ENCODE data around the gene LARP4B. TPM values are rescaled to one million over a fixed set of nuclear protein-coding genes. Genes with fewer than 3 reads are reported as not detected.
A peak's percentile ranks its signal among the peaks of the same experiment; 100 is the strongest.

The LARP4B gene
- total and polyA plus RNA-seq, 2 of the 13 experiments (the other 11 are each of a cell fraction or from before 2014, with no cell fraction given): 19.5 to 30.2 TPM

DNA sequence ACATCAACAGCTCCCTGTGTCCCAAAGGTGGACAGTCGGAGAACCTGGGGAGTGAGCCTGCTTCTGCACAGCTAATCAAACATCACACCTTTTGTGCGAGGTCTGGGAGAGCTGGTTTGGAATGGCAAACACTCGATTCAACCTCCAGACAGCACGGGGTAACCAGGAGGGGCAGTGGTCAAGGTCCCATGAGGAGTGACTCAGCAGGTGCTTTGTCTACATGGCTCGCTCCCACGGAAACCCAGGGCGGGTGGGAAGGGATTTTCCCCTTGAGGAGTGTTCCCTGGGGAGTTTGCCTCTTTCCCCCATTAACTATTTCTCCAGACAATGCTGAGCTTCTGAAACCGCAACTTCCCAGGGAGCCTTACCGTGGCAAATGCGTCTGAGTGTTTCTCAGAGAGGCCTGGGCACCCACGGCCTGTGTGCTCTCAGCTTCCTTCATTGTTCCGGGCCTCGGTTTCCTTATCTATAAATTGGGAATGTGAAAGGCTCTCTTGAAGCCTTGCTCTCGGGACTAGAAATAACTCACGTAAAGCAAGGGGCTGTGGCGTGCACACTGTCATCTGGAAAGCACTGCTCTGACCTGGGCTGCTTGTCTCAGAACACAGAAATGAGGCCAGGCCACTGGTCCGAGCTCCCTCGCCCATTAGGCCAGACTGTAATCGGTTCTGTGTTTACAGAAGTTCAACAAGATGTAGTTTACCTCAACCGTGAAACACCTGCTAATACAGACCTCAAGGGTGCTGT lies 42.7 kb upstream of the LARP4B start (continued):
- TF ChIP-seq, protein P1, sequence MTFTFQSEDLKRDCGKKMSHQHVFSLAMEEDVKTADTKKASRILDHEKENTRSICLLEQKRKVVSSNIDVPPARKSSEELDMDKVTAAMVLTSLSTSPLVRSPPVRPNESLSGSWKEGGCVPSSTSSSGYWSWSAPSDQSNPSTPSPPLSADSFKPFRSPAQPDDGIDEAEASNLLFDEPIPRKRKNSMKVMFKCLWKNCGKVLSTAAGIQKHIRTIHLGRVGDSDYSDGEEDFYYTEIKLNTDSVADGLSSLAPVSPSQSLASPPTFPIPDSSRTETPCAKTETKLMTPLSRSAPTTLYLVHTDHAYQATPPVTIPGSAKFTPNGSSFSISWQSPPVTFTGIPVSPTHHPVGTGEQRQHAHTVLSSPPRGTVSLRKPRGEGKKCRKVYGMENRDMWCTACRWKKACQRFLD (CRISPR knock-in tag; IDR thresholded peaks at IDR 0.05; ENCODE audit: borderline replicate concordance): no peak
- TF ChIP-seq, protein P2, sequence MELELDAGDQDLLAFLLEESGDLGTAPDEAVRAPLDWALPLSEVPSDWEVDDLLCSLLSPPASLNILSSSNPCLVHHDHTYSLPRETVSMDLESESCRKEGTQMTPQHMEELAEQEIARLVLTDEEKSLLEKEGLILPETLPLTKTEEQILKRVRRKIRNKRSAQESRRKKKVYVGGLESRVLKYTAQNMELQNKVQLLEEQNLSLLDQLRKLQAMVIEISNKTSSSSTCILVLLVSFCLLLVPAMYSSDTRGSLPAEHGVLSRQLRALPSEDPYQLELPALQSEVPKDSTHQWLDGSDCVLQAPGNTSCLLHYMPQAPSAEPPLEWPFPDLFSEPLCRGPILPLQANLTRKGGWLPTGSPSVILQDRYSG (CRISPR knock-in tag; IDR thresholded peaks at IDR 0.05): no peak
- TF ChIP-seq JUN (CRISPR knock-in tag; IDR thresholded peaks at IDR 0.05): peak; percentile 69; the same call in 1 of the 2 replicates
- no peak for TF ChIP-seq POLR2AphosphoS5 (IDR thresholded peaks at IDR 0.05; ENCODE audit: low read depth, low read length)
- no peak for TF ChIP-seq ZNF329 (CRISPR knock-in tag; IDR thresholded peaks at IDR 0.05; ENCODE audit: low read depth)
- TF ChIP-seq, protein P3, sequence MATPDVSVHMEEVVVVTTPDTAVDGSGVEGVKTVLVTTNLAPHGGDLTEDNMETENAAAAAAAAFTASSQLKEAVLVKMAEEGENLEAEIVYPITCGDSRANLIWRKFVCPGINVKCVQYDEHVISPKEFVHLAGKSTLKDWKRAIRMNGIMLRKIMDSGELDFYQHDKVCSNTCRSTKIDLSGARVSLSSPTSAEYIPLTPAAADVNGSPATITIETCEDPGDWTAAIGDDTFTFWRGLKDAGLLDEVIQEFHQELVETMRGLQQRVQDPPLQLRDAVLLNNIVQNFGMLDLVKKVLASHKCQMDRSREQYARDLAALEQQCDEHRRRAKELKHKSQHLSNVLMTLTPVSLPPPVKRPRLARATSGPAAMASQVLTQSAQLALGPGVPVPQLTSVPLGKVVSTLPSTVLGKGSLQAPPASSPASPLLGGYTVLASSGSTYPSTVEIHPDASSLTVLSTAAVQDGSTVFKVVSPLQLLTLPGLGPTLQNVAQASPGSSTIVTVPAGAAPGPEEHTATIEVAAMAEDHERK (CRISPR knock-in tag; IDR thresholded peaks at IDR 0.05; ENCODE audit: low read depth): no peak
- TF ChIP-seq, protein P4, sequence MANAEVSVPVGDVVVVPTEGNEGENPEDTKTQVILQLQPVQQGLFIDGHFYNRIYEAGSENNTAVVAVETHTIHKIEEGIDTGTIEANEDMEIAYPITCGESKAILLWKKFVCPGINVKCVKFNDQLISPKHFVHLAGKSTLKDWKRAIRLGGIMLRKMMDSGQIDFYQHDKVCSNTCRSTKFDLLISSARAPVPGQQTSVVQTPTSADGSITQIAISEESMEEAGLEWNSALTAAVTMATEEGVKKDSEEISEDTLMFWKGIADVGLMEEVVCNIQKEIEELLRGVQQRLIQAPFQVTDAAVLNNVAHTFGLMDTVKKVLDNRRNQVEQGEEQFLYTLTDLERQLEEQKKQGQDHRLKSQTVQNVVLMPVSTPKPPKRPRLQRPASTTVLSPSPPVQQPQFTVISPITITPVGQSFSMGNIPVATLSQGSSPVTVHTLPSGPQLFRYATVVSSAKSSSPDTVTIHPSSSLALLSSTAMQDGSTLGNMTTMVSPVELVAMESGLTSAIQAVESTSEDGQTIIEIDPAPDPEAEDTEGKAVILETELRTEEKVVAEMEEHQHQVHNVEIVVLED (CRISPR knock-in tag; IDR thresholded peaks at IDR 0.05; ENCODE audit: borderline replicate concordance): no peak
- peak; percentile 53; the same call in 1 of the 2 replicates for TF ChIP-seq MIER3 (CRISPR knock-in tag; IDR thresholded peaks at IDR 0.05; ENCODE audit: borderline replicate concordance)
- TF ChIP-seq POLR2G (IDR thresholded peaks at IDR 0.05; ENCODE audit: low read depth, low read length): no peak
- TF ChIP-seq, protein P5, sequence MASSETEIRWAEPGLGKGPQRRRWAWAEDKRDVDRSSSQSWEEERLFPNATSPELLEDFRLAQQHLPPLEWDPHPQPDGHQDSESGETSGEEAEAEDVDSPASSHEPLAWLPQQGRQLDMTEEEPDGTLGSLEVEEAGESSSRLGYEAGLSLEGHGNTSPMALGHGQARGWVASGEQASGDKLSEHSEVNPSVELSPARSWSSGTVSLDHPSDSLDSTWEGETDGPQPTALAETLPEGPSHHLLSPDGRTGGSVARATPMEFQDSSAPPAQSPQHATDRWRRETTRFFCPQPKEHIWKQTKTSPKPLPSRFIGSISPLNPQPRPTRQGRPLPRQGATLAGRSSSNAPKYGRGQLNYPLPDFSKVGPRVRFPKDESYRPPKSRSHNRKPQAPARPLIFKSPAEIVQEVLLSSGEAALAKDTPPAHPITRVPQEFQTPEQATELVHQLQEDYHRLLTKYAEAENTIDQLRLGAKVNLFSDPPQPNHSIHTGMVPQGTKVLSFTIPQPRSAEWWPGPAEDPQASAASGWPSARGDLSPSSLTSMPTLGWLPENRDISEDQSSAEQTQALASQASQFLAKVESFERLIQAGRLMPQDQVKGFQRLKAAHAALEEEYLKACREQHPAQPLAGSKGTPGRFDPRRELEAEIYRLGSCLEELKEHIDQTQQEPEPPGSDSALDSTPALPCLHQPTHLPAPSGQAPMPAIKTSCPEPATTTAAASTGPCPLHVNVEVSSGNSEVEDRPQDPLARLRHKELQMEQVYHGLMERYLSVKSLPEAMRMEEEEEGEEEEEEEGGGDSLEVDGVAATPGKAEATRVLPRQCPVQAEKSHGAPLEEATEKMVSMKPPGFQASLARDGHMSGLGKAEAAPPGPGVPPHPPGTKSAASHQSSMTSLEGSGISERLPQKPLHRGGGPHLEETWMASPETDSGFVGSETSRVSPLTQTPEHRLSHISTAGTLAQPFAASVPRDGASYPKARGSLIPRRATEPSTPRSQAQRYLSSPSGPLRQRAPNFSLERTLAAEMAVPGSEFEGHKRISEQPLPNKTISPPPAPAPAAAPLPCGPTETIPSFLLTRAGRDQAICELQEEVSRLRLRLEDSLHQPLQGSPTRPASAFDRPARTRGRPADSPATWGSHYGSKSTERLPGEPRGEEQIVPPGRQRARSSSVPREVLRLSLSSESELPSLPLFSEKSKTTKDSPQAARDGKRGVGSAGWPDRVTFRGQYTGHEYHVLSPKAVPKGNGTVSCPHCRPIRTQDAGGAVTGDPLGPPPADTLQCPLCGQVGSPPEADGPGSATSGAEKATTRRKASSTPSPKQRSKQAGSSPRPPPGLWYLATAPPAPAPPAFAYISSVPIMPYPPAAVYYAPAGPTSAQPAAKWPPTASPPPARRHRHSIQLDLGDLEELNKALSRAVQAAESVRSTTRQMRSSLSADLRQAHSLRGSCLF (CRISPR knock-in tag; IDR thresholded peaks at IDR 0.05; ENCODE audit: borderline replicate concordance): no peak
- TF ChIP-seq, protein P6, sequence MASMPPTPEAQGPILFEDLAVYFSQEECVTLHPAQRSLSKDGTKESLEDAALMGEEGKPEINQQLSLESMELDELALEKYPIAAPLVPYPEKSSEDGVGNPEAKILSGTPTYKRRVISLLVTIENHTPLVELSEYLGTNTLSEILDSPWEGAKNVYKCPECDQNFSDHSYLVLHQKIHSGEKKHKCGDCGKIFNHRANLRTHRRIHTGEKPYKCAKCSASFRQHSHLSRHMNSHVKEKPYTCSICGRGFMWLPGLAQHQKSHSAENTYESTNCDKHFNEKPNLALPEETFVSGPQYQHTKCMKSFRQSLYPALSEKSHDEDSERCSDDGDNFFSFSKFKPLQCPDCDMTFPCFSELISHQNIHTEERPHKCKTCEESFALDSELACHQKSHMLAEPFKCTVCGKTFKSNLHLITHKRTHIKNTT (CRISPR knock-in tag; IDR thresholded peaks at IDR 0.05): no peak
- TF ChIP-seq ZSCAN22 (CRISPR knock-in tag; IDR thresholded peaks at IDR 0.05): no peak
- TF ChIP-seq, protein P7, sequence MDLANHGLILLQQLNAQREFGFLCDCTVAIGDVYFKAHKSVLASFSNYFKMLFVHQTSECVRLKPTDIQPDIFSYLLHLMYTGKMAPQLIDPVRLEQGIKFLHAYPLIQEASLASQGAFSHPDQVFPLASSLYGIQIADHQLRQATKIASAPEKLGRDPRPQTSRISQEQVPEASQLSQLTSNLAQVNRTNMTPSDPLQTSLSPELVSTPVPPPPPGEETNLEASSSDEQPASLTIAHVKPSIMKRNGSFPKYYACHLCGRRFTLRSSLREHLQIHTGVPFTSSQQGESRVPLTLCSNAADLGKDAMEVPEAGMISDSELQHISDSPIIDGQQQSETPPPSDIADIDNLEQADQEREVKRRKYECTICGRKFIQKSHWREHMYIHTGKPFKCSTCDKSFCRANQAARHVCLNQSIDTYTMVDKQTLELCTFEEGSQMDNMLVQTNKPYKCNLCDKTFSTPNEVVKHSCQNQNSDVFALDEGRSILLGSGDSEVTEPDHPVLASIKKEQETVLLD (CRISPR knock-in tag; IDR thresholded peaks at IDR 0.05; ENCODE audit: low read depth): no peak
- no peak for TF ChIP-seq ZNF234 (CRISPR knock-in tag; conservative IDR thresholded peaks at IDR 0.05)
- TF ChIP-seq TOPORS (CRISPR knock-in tag; IDR thresholded peaks at IDR 0.05): no peak
